Panc1 (cell line): Measurements from ENCODE around the gene TRIO.

Source experiments
- POLR2AphosphoS5 ChIP-seq: IDR thresholded peaks from 2 replicates; pipeline ENCODE4 v1.6.1; 2012; ENCODE audit warnings: mild to moderate bottlenecking, low read depth, low read length, moderate library complexity
- TCF7L2 ChIP-seq: IDR thresholded peaks from 2 replicates; pipeline ENCODE4 v1.6.1; 2011; ENCODE audit warnings: mild to moderate bottlenecking, low read depth, low read length, inconsistent platforms
- TF ChIP-seq, protein P1 (sequence below): fragments of 450-650 bp; IDR thresholded peaks from 2 replicates; pipeline ENCODE4 v1.5.1; 2017; ENCODE audit warnings: mild to moderate bottlenecking
- TF ChIP-seq, protein P2 (sequence below), 2 experiments: IDR thresholded peaks; 2 replicates each; pipeline ENCODE4 v1.6.1; 2011 to 2012; ENCODE audit warnings: low read depth in 2 of 2, control low read depth in 1 of 2, low read length in 1 of 2, mild to moderate bottlenecking in 1 of 2, moderate library complexity in 1 of 2; ENCODE audit not compliant: insufficient read depth in 1 of 2

DNA sequence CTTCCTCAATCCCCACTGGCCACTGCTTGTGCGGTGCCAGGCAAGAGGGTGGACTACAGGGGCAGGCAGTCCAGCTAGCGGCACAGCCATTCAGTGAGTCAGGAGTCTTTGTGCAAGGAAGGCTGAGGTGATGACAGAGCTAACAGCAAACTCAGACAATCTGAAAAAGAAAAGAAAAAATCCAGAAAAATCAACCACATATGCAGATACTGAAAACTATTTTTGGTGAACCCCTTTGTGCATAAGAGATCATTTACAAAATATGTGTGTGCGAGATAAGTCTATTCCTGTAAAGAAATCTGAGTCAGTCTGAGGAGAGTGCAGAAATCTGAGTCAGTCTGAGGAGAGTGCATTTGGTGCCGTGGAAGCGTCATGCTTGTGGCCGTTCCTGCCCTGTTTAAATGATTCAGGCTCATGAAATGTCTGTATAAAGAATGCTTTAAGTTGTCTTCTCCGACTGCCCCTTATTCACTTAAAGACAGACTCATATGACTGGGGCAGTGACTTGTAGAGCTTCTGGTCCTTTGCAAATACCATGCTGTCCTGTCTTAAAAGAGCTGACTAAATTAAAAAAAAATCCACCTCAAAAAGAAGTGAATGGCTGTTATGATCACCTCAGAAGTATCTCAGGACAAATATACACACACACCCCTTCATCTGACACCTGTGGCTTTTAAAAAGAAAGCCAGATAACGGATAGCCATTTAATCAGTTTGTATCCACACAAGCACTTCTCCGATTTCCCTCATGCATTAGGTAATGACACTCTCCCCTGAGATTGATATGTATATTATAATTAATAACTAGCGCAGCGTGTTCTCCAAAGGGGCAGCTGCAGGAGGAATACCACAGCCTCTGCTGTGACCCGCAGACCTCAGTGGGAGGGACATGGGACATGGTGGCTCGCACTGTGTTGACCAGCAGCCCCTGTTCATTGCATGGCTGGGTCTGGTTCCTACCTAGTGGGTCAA is 47.3 kb downstream of the TRIO start:
- TF ChIP-seq, protein P1, sequence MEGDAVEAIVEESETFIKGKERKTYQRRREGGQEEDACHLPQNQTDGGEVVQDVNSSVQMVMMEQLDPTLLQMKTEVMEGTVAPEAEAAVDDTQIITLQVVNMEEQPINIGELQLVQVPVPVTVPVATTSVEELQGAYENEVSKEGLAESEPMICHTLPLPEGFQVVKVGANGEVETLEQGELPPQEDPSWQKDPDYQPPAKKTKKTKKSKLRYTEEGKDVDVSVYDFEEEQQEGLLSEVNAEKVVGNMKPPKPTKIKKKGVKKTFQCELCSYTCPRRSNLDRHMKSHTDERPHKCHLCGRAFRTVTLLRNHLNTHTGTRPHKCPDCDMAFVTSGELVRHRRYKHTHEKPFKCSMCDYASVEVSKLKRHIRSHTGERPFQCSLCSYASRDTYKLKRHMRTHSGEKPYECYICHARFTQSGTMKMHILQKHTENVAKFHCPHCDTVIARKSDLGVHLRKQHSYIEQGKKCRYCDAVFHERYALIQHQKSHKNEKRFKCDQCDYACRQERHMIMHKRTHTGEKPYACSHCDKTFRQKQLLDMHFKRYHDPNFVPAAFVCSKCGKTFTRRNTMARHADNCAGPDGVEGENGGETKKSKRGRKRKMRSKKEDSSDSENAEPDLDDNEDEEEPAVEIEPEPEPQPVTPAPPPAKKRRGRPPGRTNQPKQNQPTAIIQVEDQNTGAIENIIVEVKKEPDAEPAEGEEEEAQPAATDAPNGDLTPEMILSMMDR: no peak
- peak; percentile 48; the same call in 1 of the 2 replicates for TF ChIP-seq POLR2AphosphoS5
- TF ChIP-seq, protein P2, sequence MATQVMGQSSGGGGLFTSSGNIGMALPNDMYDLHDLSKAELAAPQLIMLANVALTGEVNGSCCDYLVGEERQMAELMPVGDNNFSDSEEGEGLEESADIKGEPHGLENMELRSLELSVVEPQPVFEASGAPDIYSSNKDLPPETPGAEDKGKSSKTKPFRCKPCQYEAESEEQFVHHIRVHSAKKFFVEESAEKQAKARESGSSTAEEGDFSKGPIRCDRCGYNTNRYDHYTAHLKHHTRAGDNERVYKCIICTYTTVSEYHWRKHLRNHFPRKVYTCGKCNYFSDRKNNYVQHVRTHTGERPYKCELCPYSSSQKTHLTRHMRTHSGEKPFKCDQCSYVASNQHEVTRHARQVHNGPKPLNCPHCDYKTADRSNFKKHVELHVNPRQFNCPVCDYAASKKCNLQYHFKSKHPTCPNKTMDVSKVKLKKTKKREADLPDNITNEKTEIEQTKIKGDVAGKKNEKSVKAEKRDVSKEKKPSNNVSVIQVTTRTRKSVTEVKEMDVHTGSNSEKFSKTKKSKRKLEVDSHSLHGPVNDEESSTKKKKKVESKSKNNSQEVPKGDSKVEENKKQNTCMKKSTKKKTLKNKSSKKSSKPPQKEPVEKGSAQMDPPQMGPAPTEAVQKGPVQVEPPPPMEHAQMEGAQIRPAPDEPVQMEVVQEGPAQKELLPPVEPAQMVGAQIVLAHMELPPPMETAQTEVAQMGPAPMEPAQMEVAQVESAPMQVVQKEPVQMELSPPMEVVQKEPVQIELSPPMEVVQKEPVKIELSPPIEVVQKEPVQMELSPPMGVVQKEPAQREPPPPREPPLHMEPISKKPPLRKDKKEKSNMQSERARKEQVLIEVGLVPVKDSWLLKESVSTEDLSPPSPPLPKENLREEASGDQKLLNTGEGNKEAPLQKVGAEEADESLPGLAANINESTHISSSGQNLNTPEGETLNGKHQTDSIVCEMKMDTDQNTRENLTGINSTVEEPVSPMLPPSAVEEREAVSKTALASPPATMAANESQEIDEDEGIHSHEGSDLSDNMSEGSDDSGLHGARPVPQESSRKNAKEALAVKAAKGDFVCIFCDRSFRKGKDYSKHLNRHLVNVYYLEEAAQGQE (IDR thresholded peaks at IDR 0.05; ENCODE audit: insufficient read depth in 1 of 2, low read depth in 2 of 2, low read length in 1 of 2): no peak
- 0 out of 2 replicates have a peak, but pooled peaks have one; percentile 30 for TF ChIP-seq TCF7L2
